Testis (tissue), 2 donors: ENCODE data around the gene PDGFB.

Source experiments
- CTCF ChIP-seq, 3 experiments: fragments of 450-650 bp in 2 of 3; fragments of 200-600 bp in 1 of 3; sonication (generic) in 1 of 3; IDR thresholded peaks; one replicate each; pipeline ENCODE4 v1.5.1; 2016 to 2019; ENCODE audit warnings: antibody characterized with exemption in 3 of 3, mild to moderate bottlenecking in 2 of 3, moderate library complexity in 1 of 3
- POLR2A ChIP-seq: fragments of 450-650 bp; IDR thresholded peaks from one replicate; pipeline ENCODE4 v1.6.1; 2017; ENCODE audit warnings: antibody characterized with exemption, mild to moderate bottlenecking, moderate library complexity

- TF ChIP-seq CTCF (IDR thresholded peaks at IDR 0.05) (no peak), POLR2A (no peak)
Measured at GRCh38 chr22:39255449-39256185, 10.8 kb upstream of the PDGFB start.
